PC-9 (cell line): ENCODE data around the gene STYK1. TPM values are rescaled to one million over a fixed set of nuclear protein-coding genes. Genes with fewer than 3 reads are reported as not detected.
"Not testable (repeated sequence)": the region's sequence is repeated elsewhere in the genome, so short reads cannot be mapped to it uniquely, and the experiment has no call there.

Source experiments
- BruUV-seq: library from RNA; stranded (reverse); fragments of 400-500 nt; replicated peaks from 2 replicates; lab custom pipeline; 2021; lab: Mats Ljungman, UMichigan
- CTCF ChIA-PET: fragments of 300-600 bp; sonication (Branson Sonifier 250); formaldehyde crosslinking; loops from one replicate; lab custom pipeline; 2022; ENCODE audit warnings: antibody characterized with exemption; lab: Charles Lee
- POLR2A ChIA-PET: fragments of 300-600 bp; sonication (Branson Sonifier 250); formaldehyde crosslinking; loops from one replicate; lab custom pipeline; 2022; ENCODE audit warnings: antibody characterized with exemption; ENCODE audit not compliant: unreplicated experiment; lab: Charles Lee
- DNase-seq, 2 experiments: peaks; one replicate each; pipeline versions ENCODE4 v3.0.0 to v3.0.0-alpha.2; 2015 to 2022; ENCODE audit warnings: mixed read lengths in 1 of 2
- H2AFZ ChIP-seq: fragments of 200-600 bp; sonication (generic); 2 replicates; pipeline ENCODE4 v1.8.1; 2017; ENCODE audit warnings: antibody characterized with exemption
- H3F3A ChIP-seq: fragments of 200-600 bp; sonication (generic); 2 replicates; pipeline ENCODE4 v1.8.1; 2017; ENCODE audit warnings: antibody characterized with exemption, mild to moderate bottlenecking, low read depth; ENCODE audit not compliant: insufficient read depth
- H3K27ac ChIP-seq: fragments of 200-600 bp; sonication (generic); 2 replicates; pipeline ENCODE4 v1.6.1; 2016; ENCODE audit warnings: mixed run types
- H3K27me3 ChIP-seq: fragments of 200-600 bp; sonication (generic); 2 replicates; pipeline ENCODE4 v1.6.1; 2016; ENCODE audit warnings: low read depth, mixed run types; ENCODE audit not compliant: insufficient read depth
- H3K36me3 ChIP-seq: fragments of 200-600 bp; sonication (generic); 2 replicates; pipeline ENCODE4 v1.6.1; 2016; ENCODE audit warnings: low read depth, mixed run types
- H3K4me1 ChIP-seq: fragments of 200-600 bp; sonication (generic); replicated peaks from 2 replicates; pipeline ENCODE4 v1.6.1; 2016; ENCODE audit warnings: mixed run types; ENCODE audit not compliant: insufficient read depth
- H3K4me2 ChIP-seq: fragments of 200-600 bp; sonication (generic); 2 replicates; pipeline ENCODE4 v1.6.1; 2017; ENCODE audit warnings: mixed run types
- H3K4me3 ChIP-seq: fragments of 200-600 bp; sonication (generic); 2 replicates; pipeline ENCODE4 v1.6.1; 2016; ENCODE audit warnings: mixed run types
- H3K79me2 ChIP-seq: fragments of 200-600 bp; sonication (generic); 2 replicates; pipeline ENCODE4 v1.6.1; 2017; ENCODE audit warnings: low read depth, mixed run types
- H3K9me2 ChIP-seq: fragments of 200-600 bp; sonication (generic); 2 replicates; pipeline ENCODE4 v1.8.1; 2017; ENCODE audit warnings: mild to moderate bottlenecking; ENCODE audit not compliant: insufficient read depth
- H3K9me3 ChIP-seq: fragments of 200-600 bp; sonication (generic); 2 replicates; pipeline ENCODE4 v1.8.1; 2016; ENCODE audit warnings: low read depth; ENCODE audit not compliant: insufficient read depth
- H4K20me1 ChIP-seq: fragments of 200-600 bp; sonication (generic); 2 replicates; pipeline ENCODE4 v1.8.1; 2017; ENCODE audit not compliant: insufficient read depth
- CTCF ChIP-seq: fragments of 200-600 bp; sonication (generic); conservative IDR thresholded peaks from 2 replicates; pipeline ENCODE4 v1.6.1; 2017; ENCODE audit warnings: mixed run types, antibody characterized with exemption, mild to moderate bottlenecking, moderate library complexity
- EZH2 ChIP-seq: fragments of 200-600 bp; sonication (generic); IDR thresholded peaks from 2 replicates; pipeline ENCODE4 v1.8.0; 2017; ENCODE audit warnings: antibody characterized with exemption, low read depth
- intact Hi-C: fragments of 100-400 bp; cut with micrococcal nuclease; formaldehyde crosslinking; loops from one replicate; pipeline ENCODE4 v1.10.0; 2022; ENCODE audit not compliant: unreplicated experiment
- total RNA-seq: library from RNA; stranded (reverse); gene quantifications from 2 replicates; pipeline ENCODE4 v1.2.3, GENCODE V29; 2021

STYK1 gene
- total RNA-seq, 1 experiment from 2014 or later, result 16.9 TPM

GRCh38 chr12:10613349-10614055 lies 60.4 kb downstream of the STYK1 start, which contains the start of gene MAGOHB:
MAGOHB (minus strand) TSS chr12:10613609; CDS start chr12:10613532, 77 bp downstream.
- Histone ChIP-seq H3K9me3 (no peaks in the 10 kb centered on the region), H3K36me3 (peaks cover 14% of the 10 kb centered on the region), H3K79me2 (peaks cover 22% of the 10 kb centered on the region), H3K27me3 (no peaks in the 10 kb centered on the region), H3K4me1 (peaks cover 29% of the 10 kb centered on the region), H3F3A (peaks cover 11% of the 10 kb centered on the region), H2AFZ (peak within 1 kb of the TSS; percentile 93), H4K20me1 (no peaks in the 10 kb centered on the region), H3K27ac (peak within 1 kb of the TSS; percentile 85), H3K4me3 (peak within 1 kb of the TSS; percentile 90), H3K9me2 (no peaks in the 10 kb centered on the region), H3K4me2 (peak within 1 kb of the TSS; percentile 95)
- intact Hi-C loops, result loop anchor here (1.0 to 5.0 kb wide), 5 partner anchors 21 to 281 kb away; partner anchors contain the start of gene STYK1
- ChIA-PET POLR2A (interaction anchor here (0.6 to 1.0 kb wide), 4 partner anchors 56 to 558 kb away, joined by 4 to 6 read pairs (median 4); no protein-coding TSS in a partner anchor), CTCF (interaction anchor here (0.7 kb wide), 1 partner anchor 667 kb away, joined by 3 read pairs; no protein-coding TSS in a partner anchor)
- BruUV-seq, result TSS peak; percentile 96
- peak; percentile 86 to 97 for DNase-seq
- no peak for TF ChIP-seq EZH2

DNA sequence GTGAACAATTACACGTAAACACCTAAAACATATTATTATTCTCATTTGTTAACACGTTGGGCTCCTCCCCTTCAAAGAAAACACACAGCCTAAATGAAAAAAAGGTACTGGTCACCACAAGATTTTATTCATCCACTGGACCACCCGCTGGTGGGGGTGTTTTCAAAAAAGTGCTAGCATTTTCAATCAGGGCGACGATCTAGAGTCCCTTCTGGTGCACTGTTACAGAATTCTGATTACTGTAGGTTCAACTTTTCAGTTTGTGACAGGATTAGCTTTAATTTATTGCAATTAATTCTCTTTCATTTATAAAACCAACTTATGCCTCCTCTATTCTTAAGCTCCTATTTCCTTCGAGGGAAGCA lies 60.9 kb downstream of the STYK1 start:
- POLR2A ChIA-PET, result no interaction called here

DNA sequence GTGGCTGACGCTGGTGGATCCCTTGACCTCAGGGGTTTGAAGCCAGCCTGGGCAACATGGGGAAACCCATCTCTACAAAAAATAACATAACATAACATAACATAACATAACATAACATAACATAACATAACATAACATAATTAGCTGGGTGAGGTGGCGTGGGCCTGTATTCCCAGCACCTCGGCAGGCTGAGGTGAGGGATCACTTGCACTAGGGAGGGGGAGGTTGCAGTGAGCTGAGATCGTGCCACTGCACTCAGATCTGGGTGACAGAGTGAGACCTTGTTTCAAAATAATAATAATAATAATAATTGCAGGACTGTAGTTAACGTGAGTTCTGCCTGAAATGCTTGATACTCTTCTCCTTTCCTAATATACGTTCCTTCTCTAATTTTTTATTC lies 61.7 kb downstream of the STYK1 start:
- ChIA-PET CTCF (no interaction called here), POLR2A (interaction anchor here (0.6 kb wide), 1 partner anchor 23 kb away, joined by 3 read pairs; no protein-coding TSS in a partner anchor)
- Histone ChIP-seq H3K4me1 (peaks cover 17% of the 10 kb centered on the region; the same call in 1 of the 2 replicates), H2AFZ (no peak overlapping the region), H4K20me1 (no peaks in the 10 kb centered on the region), H3K79me2 (peaks cover 22% of the 10 kb centered on the region), H3K4me2 (peak overlapping the region; percentile 95), H3K27me3 (no peaks in the 10 kb centered on the region), H3K9me3 (no peaks in the 10 kb centered on the region), H3K36me3 (peaks cover 26% of the 10 kb centered on the region), H3K9me2 (no peaks in the 10 kb centered on the region), H3F3A (no peaks in the 10 kb centered on the region; the same call in 1 of the 2 replicates), H3K4me3 (peak overlapping the region; percentile 90; the same call in 1 of the 2 replicates), H3K27ac (no peak overlapping the region)
- no peak for TF ChIP-seq EZH2
- TF ChIP-seq CTCF, result no peak
- DNase-seq, result no peak
- intact Hi-C loops, result loop anchor here (2.0 to 5.0 kb wide), 2 partner anchors 139 to 280 kb away; no protein-coding TSS in a partner anchor
- BruUV-seq, result no TSS peak

More for the DNA sequence above, 60.9 kb downstream of the STYK1 start:
- no peak for DNase-seq
- Histone ChIP-seq H3K4me1 (peaks cover 24% of the 10 kb centered on the region), H3K9me2 (no peaks in the 10 kb centered on the region), H3K36me3 (peaks cover 19% of the 10 kb centered on the region), H3K4me2 (peak overlapping the region; percentile 95), H3K79me2 (peaks cover 22% of the 10 kb centered on the region), H3K27ac (peak overlapping the region; percentile 85), H4K20me1 (no peaks in the 10 kb centered on the region), H3K27me3 (no peaks in the 10 kb centered on the region), H3K9me3 (no peaks in the 10 kb centered on the region), H3K4me3 (peak overlapping the region; percentile 90), H3F3A (peaks cover 7% of the 10 kb centered on the region; the same call in 1 of the 2 replicates), H2AFZ (peak overlapping the region; percentile 93)
- no TSS peak for BruUV-seq
- TF ChIP-seq EZH2 (no peak), CTCF (no peak)
- CTCF ChIA-PET, result interaction anchor here (0.7 kb wide), 1 partner anchor 666 kb away, joined by 3 read pairs; no protein-coding TSS in a partner anchor
- intact Hi-C loops, result loop anchor here (1.0 to 5.0 kb wide), 5 partner anchors 21 to 281 kb away; partner anchors contain the start of gene STYK1

GRCh38 chr12:10611258-10611657 lies 62.6 kb downstream of the STYK1 start:
- H3K9me3 ChIP-seq, H4K20me1 ChIP-seq, H3K27ac ChIP-seq, H3K9me2 ChIP-seq, H3K27me3 ChIP-seq, H3K4me3 ChIP-seq, CTCF ChIA-PET, H3F3A ChIP-seq, BruUV-seq, POLR2A ChIA-PET, DNase-seq, H3K4me2 ChIP-seq, H2AFZ ChIP-seq: not testable (repeated sequence)
- intact Hi-C loops, result loop anchor here (5.0 kb wide), 1 partner anchor 279 kb away; no protein-coding TSS in a partner anchor
- Histone ChIP-seq H3K36me3 (peaks cover 30% of the 10 kb centered on the region), H3K79me2 (peaks cover 22% of the 10 kb centered on the region), H3K4me1 (peaks cover 17% of the 10 kb centered on the region; the same call in 1 of the 2 replicates)
